ENCODE data around the gene PRPF19.

- TF ChIP-seq CTCF (IDR thresholded peaks at IDR 0.05; ENCODE audit: insufficient read depth, low read length, poor library complexity, severe bottlenecking) (no peak), EZH2phosphoT487 (conservative IDR thresholded peaks at IDR 0.05; ENCODE audit: low read length) (no peak)
Measured at GRCh38 chr11:60866911-60867870, 39.2 kb downstream of the PRPF19 start, which contains the start of gene ZP1.

All from SU-DHL-6 (cell line).